ENCODE data around the gene SLC38A3.

Gene SLC38A3

DNA sequence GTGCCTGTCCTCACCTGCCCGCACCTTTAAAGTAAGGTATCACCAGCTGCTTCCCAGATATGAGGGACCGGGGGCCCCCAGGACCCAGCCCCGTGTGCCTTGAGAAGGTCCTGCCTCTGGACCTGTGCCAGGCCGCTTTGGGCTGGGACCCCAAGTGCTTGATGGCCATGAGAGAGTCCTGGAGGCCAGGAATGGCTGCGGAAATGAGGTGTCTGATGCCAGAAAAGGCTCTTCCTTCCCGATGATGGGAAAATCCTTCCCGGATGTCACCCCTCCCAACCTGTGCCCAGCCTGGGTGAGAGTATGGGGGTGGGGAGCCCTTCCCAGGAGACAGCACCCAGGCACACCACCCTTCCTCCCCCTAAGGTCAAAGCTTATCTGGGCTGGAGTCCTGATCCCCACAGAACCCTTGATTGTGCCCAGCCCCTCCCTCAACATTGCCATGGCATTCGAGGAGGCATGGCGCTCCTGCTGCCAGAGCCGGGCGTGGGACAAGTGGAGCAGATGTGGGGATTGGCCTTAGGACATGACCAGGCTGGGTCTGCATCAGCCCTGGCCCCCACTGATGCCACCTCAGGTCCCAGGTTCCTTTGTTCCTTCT is 35.7 kb upstream of the SLC38A3 start:
- DNase-seq (ENCODE audit: low read depth): no peak

DNA sequence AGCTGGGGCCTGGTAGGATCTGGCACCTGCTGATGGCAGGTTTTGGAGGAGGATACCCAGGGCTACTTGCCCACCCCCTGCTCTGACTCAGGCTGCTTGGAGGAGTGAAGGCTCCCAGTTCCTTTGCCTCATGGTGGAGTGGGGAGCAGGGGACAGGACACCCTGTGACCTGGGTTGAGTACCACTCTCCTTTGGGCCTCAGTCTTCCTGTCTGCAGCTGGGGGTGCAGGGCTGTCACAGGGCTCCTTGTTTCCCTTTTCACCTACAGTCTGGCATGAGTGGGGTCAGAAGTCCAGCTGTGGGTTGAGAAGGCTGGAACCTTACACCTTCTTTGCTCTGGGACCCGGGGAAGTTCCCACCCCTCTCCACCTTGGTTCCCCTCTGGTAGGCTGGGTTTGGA is 35.2 kb upstream of the SLC38A3 start:
- DNase-seq (ENCODE audit: low read depth): no peak

DNA sequence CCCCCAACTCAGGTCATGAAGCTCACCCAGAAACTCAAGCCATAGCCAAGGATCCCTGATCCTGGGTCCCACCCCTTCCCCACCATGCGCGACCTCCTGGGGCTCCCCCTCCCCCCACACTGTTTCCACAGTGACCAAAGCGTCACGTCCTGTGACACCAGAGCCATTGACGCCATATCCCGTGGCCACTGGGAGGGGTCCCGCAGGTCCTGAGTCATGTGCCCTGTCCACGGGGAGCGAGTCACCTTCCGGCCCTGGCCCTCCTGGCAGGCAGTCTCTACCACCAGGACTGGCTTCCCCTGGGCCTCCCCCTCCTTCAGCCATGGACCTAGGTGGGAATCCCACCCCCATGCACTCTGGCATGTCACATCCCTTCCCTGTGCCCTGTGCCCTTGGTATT is 34.4 kb upstream of the SLC38A3 start:
- DNase-seq (ENCODE audit: low read depth): no peak

DNA sequence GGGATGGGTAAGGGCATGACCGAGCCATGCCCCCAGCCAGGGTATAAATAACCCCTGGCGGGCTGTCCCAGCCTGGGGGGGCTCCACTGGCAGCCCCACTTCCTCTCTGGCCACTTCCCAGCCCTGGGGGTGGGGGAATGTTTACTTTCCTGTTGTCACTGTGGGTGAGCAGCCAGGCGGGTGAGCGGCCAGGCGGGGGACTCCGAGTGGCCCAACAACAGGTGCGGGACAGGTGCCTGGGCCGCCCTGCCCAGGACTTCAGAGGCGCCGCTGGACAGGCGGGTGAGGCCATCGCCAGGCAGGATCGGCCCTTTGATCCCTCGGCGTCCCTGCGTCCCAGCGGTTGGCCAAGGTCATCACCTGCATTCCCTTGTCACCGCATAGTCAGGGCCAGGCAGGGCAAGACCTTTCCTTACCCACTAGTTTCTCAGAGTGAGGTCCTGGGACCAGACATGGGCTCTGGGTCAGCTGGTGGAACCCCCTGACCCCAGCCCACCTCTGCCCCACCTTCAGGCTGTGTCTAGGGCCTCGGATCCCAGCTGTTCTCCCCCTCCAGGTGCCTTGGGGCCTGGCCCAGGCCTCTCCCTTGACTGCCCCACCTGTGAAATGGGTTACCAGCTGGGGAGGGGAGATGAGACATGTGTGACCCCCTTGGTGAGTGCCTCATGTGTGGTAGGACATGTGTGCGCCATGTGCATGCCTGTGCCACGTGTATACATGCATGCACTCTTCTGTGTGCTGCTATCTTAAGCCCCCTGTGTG is 33.4 kb upstream of the SLC38A3 start:
- DNase-seq (ENCODE audit: low read depth): no peak

DNA sequence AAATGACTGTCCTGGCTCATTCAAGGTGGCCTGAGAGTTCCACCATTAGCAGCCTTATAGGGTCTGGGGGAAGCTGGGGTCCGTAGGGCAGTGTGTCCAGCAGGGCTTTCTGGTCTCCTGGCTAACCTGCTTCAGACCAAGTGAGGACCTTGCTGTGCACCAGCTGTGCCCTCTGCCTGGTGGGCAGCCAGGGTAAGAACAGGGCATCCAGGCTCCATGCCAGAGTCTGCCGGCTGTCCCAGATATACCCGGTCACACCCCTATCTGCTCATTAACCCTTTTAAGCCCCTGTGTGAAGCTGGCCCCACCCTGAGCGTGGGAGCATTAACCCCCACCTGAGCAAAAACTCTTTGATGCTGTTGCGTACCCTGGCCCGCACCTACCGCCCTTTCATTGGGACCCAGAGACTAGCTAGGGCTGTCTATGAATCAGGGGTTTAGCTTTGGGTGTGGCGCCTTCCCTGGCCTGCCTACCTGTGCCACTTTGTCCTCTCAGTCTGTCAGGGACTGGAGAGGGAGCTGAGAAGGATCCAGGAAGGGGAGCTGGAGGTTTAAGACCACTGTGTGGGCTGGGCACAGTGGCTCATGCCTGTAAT is 32.3 kb upstream of the SLC38A3 start:
- DNase-seq (ENCODE audit: low read depth): no peak

DNA sequence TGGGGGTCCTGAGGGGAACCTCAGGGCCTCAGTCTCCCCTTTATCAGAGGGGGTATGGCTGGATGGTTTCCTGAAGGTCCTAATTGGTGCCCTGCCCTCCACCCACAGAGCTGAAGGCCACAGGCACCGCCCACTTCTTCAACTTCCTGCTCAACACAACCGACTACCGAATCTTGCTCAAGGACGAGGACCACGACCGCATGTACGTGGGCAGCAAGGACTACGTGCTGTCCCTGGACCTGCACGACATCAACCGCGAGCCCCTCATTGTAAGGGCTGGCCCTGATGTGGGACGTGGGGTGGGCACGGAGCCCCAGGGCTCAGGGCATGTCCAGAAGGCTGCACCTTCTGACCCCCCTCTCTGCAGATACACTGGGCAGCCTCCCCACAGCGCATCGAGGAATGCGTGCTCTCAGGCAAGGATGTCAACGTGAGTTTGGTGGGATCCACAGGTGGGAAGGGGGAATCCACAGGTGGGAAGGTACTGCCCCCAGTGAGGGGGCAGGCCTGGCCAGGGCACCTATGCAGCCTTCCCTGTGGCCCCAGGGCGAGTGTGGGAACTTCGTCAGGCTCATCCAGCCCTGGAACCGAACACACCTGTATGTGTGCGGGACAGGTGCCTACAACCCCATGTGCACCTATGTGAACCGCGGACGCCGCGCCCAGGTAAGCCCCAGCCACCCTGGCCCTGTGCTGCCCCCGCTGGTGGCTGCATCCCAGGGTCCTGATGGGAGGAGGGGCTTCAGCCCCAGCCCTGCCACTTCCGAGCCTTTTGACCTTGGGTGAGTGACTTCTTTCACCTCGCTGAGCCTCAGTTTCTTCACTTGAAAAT is 31.2 kb upstream of the SLC38A3 start:
- DNase-seq (ENCODE audit: low read depth): no peak

DNA sequence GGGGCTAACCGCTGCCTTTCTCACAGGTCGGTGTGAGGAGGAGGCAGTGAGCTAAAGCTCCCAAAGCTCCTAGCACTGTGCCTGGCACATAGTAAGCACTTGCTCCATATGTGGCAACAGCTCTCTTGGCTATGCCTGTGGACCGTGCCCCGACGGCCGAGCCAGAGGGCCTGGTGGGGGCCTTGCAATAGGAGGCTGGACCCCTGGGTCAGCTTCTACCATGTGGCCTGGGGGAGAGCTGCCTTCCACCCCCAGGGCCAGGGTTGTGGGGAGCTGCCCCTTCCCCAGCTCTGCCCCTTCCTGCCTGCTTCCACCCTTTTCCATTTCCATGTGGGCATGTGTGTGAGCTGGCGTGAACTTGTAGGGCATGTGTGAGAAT is 30.6 kb upstream of the SLC38A3 start:
- DNase-seq (ENCODE audit: low read depth): no peak

DNA sequence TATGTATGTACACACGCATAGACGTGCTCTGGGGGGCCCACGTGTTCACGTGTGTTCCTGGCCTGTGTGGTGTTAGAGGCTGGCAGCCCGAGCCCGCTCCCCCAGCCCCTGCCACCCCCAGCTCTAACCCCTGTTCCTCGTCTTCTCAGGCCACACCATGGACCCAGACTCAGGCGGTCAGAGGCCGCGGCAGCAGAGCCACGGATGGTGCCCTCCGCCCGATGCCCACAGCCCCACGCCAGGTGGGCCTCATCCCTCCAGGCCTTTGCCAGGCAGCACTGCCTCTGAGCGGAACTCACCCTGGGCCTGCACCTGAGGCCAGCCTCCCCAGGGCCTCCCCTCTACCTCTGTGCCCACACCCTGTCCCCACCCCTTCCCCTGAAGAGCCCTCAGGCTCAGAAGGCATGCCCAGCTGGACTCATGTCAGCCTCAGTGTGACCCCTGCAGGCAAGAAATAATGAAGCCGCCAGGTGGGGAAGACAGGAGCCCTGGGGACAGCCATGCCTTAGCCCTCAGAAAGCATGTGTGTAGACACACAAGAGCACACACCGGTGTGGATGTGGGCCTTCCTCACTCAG is 30.0 kb upstream of the SLC38A3 start:
- no peak for DNase-seq (ENCODE audit: low read depth)

DNA sequence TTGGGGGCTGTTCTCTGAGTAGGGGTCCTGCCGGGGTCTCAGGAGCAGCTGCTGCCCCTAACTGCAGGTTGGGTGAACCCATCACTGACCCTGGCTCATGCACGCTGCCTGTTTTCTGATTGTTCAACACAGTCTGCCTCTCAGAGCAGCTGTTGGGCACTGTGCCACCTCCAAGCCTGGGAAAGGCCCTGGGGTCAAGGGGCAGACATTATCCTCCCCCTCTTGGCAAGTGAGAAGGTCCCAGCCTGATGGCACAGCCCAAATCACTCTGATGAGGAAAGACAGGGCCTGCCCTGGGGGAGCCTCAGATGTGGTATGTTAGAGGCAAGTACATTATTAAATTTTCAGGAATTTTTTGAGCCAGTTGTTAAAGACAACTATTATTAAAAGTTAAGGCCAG is 27.7 kb upstream of the SLC38A3 start:
- DNase-seq (ENCODE audit: low read depth): no peak

DNA sequence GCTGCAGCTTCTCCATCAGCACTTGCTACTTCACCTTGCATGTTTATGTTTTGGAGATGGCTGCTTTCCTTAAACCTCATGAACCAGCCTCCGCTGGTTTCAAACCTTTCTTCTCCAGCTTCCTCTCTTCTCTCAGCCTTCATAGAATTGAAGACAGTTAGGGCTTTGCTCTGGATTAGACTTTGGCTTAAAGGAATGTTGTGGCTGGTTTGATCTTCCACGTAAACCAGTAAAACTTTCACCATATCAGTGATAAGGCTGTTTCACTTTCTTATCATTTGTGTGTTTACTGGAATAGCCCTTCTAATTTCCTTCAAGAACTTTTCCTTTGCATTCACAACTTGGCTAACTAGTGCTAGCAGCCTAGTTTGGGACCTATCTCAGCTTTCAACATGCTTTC is 25.4 kb upstream of the SLC38A3 start:
- DNase-seq (ENCODE audit: low read depth): no peak

DNA sequence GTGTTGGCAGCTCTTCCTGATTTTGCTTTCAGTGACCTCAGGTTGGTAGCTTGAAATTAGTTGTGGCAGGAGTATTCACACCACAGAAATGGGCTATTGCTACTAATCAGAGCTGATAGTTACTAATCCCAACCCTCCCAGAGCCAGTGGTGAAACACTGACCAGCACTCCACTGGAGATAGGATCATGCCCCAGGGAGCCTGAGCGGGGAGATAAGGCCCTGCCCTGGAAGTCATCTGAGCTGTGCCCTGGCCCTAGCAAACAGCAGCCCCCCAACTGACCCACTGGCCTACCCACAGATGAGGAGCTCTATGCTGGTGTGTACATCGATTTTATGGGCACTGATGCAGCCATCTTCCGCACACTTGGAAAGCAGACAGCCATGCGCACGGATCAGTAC is 23.1 kb upstream of the SLC38A3 start:
- no peak for DNase-seq (ENCODE audit: low read depth)

DNA sequence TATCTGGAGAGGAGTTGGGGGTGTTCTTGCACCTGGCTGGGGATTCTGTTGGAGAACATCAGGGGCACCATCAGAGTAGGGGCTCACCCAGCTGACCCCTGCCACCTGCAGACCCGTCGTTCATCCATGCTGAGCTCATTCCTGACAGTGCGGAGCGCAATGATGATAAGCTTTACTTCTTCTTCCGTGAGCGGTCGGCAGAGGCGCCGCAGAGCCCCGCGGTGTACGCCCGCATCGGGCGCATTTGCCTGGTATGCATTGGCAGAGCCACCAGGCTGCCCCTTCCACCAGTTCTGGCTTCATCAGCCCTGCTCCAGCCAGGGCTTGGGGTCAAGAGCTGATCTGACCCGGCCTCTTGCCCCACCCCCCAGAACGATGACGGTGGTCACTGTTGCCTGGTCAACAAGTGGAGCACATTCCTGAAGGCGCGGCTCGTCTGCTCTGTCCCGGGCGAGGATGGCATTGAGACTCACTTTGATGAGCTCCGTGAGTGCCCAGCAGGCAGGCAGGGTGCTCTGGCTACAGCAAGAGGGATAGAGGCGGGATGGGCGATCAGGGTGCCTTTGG is 22.5 kb upstream of the SLC38A3 start:
- no peak for DNase-seq (ENCODE audit: low read depth)

DNA sequence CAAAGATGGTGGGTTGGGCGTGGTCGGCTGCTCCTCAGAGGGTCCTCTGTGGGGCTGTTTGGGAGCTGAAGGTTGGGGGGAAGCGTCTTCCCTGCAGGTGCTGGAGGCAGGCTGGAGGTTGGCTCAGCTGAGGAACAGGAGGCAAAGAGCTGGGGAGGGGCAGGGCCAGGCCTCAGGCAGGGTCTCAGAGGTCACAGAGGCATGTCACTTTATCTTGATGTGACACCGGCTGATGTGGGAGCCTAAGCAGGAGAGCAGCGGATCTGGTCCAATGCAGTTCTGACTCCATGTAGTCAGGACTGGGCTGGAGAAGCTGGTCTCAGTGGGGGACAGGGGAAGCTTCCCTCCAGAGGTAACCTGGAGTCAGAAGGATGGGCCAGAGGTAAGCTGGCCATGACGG is 21.3 kb upstream of the SLC38A3 start:
- DNase-seq (ENCODE audit: low read depth): no peak

DNA sequence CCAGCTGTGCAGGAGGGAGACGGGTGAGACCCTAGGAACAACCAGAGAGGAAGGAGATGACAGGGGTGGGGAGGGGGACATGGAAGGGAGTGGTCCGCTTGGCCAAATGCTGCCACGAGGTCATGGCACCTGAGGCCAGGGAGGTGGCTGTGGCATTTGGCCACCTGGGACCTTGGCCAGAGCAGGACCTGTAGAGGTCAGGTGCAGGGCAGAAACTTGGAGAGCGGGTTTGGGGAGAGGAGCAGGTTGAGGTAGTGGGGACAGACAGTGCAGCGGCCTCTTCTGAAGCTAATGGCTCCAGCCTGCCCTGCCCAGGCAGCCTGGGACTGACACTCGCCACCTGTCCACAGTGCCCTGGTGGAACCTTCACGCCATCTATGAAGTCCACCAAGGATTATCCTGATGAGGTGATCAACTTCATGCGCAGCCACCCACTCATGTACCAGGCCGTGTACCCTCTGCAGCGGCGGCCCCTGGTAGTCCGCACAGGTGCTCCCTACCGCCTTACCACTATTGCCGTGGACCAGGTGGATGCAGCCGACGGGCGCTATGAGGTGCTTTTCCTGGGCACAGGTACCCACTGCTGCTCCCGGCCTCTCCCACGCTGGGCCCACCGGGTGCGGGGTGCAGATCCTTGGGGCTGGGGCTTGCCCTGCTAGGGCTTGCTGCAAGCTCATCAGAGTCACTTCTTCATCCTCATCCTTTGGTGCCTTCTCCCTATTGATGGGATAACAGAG is 20.7 kb upstream of the SLC38A3 start:
- DNase-seq (ENCODE audit: low read depth): no peak

DNA sequence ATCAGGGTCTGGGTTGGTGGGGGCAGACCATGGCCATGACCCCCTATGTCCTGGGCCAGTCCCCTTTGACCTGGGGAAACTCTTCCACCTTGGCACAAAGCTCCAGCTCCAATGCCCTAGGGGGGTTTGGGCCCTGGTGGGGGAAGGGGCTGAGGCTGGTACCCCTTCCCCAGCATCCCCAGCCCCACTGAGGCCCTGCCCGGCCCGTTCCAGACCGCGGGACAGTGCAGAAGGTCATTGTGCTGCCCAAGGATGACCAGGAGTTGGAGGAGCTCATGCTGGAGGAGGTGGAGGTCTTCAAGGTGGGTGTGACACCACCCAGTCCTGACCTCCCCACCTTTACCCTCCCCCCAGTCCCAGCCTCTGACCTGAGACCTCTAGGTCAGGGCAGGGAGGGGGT is 19.8 kb upstream of the SLC38A3 start:
- no peak for DNase-seq (ENCODE audit: low read depth)

DNA sequence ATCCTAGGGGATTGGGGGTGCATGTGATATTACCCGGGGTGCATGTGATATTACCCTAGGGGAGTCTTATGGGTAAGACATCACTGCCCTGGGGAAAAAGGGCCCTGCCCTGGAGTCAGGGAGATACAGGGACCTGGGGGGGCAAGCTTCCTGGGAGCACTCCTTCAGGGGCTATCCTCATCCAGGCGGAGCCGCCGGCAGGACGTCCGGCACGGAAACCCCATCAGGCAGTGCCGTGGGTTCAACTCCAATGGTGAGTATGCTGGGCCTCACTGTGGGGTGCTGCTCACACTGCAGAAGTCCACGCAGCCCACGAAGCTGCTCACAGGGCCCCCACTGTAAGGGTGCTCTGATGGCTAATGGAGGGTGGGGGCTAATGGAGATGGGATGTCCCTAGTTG is 19.0 kb upstream of the SLC38A3 start:
- DNase-seq (ENCODE audit: low read depth): no peak

DNA sequence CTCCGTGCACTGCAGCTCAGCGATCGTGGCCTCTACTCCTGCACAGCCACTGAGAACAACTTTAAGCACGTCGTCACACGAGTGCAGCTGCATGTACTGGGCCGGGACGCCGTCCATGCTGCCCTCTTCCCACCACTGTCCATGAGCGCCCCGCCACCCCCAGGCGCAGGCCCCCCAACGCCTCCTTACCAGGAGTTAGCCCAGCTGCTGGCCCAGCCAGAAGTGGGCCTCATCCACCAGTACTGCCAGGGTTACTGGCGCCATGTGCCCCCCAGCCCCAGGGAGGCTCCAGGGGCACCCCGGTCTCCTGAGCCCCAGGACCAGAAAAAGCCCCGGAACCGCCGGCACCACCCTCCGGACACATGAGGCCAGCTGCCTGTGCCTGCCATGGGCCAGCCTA is 17.3 kb upstream of the SLC38A3 start:
- no peak for DNase-seq (ENCODE audit: low read depth)

DNA sequence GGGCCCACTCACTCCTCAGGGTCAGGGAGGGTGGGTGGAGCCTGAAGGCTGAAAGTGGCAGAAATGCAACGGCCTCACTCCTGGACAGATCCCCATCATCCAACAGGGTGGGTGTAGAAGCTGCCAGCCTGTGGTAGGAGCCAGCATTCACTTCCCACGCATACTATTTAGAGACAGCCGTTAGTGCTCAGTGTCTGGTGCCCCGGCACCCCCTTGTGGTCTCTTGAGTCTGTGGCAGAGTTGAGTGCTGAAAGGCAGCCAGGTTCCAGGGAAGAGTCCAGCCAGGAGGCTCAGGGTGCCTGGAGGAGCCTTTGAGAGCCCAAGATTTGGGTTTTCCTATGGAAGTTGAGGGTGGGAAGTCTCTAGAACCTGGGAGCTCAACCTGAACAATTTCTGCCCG is 15.8 kb upstream of the SLC38A3 start:
- DNase-seq (ENCODE audit: low read depth): no peak

DNA sequence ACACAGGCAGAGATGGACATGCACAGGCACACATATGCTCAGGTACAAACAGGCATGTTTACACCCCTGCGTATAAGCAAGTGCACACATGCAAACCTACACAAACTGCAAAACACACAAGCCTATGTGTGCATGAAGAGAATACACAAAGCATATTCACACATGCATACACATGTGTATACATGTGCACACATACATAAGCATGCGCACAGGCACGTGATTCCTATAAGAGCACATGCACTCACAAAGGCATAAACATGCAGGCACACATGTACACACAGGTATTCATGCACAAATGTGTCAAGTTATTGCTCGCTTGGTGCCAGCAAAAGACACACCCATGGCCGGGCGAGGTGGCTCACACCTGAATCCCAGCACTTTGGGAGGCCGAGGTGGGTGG is 15.1 kb upstream of the SLC38A3 start:
- DNase-seq (ENCODE audit: low read depth): no peak

DNA sequence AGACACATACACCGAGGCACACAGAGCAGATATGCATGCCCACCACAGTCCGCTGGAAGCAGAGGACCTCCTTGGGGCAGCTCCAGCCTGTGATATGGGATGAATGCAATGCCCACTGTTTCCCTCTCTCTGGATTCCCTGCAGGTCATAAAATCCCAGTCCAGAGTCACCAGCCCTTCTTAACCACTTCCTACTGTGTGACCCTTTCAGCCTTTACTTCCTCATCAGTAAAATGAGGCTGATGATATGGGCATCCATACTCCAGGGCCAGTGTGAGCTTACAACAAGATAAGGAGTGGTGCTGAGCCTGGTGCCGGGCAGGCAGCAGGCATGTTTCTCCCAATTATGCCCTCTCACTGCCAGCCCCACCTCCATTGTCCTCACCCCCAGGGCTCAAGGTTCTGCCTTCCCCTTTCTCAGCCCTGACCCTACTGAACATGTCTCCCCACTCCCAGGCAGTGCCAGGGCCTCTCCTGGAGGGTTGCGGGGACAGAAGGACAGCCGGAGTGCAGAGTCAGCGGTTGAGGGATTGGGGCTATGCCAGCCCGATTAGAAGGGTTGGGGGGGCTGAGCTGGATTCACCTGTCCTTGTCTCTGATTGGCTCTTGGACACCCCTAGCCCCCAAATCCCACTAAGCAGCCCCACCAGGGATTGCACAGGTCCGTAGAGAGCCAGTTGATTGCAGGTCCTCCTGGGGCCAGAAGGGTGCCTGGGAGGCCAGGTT is 14.0 kb upstream of the SLC38A3 start, which contains the start of gene GNAT1:
GNAT1 (plus strand) TSS at position 675 of the 725 bp plus-strand sequence. CDS start 116 bp downstream, outside the sequence.
- DNase-seq (ENCODE audit: low read depth): no peak

DNA sequence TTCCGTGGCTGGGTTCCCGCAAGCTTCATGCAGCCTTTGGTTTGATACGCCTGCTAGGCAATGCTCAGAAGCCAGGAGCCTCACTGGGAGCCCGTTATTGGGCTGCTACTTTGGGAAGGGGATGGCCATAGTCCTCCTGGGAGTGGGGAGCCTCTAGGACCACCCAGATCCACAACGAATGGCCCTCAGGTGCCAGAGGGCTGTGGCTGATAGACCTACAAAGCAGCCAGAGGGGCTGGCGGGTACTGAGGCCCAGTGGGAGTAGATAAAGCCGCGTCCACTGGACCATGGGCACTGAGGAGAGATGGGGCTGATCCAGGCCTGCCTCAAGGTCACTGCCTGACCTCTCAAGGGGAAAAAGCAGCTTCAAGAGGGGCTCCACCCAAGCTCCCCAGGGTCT is 12.9 kb upstream of the SLC38A3 start:
- DNase-seq (ENCODE audit: low read depth): no peak
